ENCODE measurements around the gene SAT2.
A peak's percentile ranks its signal among the peaks of the same experiment; 100 is the strongest.
"Not testable (repeated sequence)": the region's sequence is repeated elsewhere in the genome, so short reads cannot be mapped to it uniquely, and the experiment has no call there.

The SAT2 gene

DNA sequence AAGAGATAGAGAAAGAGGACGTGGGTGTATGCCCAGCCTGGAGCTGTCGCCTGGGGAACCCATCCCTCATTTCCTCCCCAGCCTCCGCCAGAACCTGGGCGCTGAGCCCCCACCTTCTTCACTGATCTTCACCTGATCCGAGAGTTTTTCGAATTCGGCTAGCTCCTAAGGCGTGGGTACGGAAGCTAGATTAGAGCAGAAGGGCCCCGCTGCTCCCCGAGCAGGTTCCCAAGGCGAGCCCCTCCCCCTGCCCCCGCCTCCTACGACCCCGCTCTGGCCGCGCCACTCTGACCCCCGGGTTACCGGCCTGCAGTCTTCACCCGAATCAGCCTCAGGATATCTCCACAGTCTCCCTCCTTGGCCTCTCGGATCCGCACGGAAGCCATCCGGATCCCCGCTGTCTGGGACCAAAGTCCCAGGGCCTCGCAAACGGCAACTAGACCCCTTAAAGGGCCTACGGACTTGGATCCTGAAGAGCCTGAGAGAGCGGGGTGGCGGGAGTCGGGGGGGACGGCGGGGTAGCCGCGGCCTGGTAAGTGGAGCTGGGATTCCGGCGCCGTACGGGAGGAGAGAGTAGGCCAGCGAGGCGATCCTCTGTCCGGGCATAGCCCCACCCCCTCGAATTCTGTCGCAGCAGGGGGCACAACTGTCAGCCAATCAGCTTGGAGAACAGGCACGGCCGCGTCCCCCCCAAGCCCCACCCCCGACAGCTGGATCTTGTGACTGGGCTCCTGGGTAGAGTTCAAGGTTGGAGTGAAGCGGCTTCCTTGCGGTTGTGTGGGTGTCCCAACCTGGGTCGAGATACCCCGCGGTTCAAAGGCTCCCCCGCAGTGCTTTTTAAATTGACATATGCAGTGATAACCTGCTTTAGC, at the start of gene SAT2:
Gene SAT2, minus strand, starts transcription at position 572 of the 872 bp plus-strand sequence. Its CDS starts 186 bp downstream, at position 386.
- DNase-seq: peak; percentile 88

DNA sequence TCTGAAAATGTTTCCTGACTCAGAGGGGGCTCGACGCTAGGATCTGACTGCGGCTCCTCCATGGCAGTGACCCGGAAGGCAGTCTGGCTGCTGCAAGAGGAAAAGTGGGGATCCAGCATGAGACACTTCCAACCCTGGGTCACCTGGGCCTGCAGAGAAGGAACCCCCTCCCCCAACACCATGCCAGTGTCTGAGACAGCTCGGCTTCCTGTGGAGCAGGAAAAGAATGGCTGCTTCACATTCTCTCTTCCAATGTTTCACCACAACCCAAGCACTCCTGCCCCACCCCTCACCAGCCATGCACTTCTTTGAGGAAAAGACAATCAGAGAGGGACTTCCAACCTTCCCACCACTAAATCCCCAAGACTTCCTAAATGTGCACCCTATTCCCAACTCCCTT, 48.9 kb upstream of the SAT2 start:
- no peak for DNase-seq

- no peak for DNase-seq
Observed at GRCh38 chr17:7674934-7675333, 47.3 kb upstream of the SAT2 start.

DNA sequence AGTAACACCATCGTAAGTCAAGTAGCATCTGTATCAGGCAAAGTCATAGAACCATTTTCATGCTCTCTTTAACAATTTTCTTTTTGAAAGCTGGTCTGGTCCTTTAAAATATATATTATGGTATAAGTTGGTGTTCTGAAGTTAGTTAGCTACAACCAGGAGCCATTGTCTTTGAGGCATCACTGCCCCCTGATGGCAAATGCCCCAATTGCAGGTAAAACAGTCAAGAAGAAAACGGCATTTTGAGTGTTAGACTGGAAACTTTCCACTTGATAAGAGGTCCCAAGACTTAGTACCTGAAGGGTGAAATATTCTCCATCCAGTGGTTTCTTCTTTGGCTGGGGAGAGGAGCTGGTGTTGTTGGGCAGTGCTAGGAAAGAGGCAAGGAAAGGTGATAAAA, 45.6 kb upstream of the SAT2 start:
- peak; percentile 12 for DNase-seq

- DNase-seq: no peak
Observed at GRCh38 chr17:7668482-7668881, 40.9 kb upstream of the SAT2 start.

DNA sequence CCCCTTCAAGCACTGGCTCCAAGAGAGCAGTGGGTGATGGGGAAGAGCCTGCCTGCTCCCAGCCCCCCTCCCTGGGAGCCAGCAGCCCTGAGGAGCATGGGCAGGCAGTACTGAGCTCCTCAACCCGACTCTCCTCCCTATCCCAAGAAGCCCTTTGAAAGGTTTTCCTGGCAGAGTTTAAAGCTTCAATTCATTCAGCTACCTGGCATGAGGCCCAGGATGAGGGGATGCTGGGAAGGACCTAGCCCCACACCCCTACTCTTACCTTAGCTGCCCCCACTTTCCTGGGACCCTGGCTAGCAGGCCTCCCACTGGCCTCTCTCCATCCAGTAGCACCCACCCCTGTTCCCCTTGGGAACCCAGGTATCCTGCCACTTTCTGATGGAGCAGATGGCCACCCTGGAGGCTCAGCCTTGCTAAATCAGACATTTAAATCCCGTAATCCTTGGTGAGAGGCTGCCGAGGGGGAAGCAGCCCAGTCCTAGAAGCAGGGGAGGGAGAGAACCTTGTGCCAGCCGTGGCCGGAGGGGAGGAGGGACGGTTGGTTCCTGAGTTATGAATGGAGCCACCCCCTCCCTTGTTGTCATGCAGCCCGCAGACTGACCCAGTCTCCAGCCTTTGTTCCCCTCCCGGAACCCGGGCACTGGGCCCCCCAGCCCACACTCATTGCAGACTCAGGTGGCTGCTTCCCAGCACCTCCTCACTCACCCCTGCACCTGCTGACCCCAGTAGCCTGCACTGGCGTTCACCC, 40.2 kb upstream of the SAT2 start:
- no peak for DNase-seq

DNA sequence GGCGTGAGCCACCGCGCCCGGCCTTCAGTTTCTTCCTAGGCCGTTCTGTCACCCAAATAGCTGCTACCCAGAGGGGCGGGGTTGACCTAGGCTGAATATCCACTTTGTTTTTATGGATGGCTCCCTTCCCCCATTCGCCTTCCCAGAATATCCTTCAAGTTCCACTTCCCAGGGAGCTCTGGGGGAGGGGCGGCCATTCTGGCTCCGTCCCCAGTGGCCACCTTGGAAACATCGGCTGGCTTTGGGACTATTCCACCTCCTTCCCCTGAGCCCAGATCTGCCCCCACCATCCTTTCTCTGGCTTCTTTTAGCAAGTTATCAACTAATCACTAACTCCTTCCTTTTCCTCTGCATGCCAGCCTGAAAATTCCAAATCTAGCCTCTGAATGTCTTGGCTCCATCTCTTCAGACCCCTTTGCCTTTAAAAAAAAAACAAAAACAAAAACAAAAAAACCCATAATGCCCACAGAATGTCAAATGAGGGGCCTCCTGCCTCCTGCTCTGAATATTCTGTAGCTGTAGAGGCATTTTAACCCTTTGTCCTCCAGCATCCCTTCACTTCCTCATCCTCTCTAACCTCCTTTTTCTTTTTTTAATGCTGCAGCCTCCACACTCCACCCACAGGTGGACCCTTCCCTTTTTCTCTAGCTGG, 29.5 kb upstream of the SAT2 start:
- no peak for DNase-seq

- no peak for DNase-seq
Observed at GRCh38 chr17:7655541-7655840, 27.9 kb upstream of the SAT2 start.

- DNase-seq: no peak
Observed at GRCh38 chr17:7654832-7655540, 27.4 kb upstream of the SAT2 start.

GRCh38 chr17:7652388-7653356, 25.1 kb upstream of the SAT2 start:
- DNase-seq: no peak

DNA sequence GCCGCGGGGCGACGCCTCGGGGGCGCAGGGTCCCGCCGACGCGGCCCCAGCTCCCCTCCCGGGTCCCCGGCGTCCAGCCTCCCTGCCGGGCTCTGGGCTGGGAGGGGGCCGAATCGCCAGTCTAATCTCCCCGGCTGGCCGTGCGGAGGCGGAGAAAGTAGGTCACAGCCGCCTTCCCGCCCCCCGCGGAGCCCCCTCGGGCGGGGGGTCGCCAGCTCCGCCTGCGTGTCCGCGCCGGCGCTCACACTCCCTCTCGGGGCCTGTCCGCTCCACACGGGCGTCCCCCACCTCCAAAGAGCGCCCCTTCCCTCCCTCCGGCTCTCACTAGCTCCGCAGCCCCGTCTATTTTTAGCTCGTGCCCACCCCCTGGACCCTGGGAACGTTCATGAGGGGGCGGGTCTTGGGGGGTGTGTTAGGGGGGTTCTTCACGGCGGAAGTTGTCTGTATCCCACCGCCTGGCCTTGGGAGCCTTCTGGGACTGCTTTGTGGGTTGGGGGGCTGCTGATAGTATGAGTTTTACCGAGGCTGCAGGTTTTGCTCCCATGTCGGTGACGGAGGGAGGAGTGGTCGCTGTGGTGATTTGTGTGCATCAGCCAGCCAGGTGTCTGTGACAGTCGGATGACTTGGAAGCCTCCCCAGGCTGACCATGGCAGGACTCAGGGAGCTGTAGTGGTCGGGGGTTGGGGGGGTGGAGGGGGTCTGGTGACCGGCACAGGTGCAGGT, 24.2 kb upstream of the SAT2 start:
- DNase-seq: no peak

DNA sequence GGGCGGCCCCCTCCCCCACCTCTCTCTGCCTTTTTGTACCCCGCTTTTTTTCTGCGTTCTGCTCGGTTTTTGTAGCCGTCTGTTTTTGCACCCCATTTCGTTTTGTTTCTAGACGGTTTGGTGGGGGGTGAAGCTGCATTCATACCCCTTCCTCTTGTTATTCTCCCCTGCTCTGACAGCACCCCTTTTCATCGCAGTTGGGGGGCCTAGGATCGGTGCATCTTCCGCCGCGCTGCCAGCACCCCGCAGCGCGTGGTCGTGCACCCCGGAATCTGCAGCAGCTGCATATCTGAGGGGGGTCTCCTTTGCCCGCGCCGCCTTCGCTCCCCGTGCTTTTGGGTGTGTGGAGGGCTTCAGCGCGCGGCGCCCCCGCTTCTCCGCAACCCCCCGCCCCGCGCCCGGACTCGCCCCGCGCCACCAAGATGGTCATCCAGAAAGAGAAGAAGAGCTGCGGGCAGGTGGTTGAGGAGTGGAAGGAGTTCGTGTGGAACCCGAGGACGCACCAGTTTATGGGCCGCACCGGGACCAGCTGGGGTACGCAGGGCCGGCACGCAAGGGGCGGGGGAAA, 23.6 kb upstream of the SAT2 start:
- no peak for DNase-seq

GRCh38 chr17:7650509-7651096, 23.0 kb upstream of the SAT2 start, which contains the start of gene ATP1B2:
Gene ATP1B2 (plus strand): TSS chr17:7650926. CDS start chr17:7651519, 593 bp downstream.
- peak; percentile 55 for DNase-seq

- no peak for DNase-seq
Observed at GRCh38 chr17:7647018-7647417, 19.4 kb upstream of the SAT2 start.

- no peak for DNase-seq
Observed at GRCh38 chr17:7646457-7646856, 18.8 kb upstream of the SAT2 start.

DNA sequence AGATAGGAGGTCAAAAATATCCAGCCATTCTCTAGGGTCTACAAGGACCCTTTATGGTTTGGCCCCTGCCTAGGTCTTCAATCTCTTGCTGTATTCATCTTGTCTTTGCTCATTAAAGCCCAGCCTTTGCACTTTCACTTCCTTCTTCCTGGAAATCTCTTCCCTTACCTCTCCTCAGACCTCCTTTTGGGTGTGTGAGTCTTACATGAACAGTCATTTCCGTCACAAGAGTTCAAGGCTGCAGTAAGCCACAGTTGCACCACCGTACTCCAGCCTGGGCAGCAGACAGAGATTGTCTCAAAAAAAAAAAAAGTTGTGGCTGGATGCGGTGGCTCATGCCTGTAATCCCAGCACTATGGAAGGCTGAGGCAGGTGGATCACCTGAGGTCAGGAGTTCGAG, 17.2 kb upstream of the SAT2 start:
- no peak for DNase-seq

DNA sequence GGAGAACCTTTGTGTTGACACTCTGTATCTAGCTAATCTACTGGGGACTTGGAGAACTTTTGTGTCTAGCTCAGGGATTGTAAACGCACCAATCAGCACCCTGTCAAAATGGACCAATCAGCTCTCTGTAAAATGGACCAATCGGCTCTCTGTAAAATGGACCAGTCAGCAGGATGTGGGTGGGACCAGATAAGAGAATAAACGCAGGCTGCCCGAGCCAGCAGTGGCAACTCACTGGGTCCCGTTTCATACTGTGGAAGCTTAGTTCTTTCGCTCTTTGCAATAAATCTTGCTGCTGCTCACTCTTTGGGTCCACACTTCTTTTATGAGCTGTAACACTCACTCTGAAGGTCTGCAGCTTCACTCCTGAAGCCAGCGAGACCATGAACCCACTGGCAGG, 14.0 kb upstream of the SAT2 start:
- not testable (repeated sequence) for DNase-seq

GRCh38 chr17:7640783-7641182, 13.2 kb upstream of the SAT2 start:
- no peak for DNase-seq

DNA sequence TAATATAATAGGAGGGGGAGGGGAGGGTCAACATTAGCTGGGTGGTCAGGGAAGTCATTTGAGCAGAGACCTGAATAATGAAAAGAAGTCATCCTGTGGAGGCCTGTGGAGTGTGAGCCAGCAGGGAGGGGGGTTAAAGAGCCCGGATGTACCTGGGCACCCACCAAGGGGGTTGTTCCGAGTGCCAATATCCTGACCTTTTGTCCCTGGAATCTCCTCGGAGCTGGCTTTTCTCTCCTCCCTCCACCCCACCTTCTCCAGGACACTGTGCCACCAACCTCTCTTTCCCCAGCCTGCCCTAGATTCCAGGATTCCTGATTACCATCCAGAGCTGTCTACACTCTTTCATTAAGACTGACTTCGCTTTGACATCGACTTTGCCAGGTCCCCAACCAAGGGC, 8.5 kb upstream of the SAT2 start:
- DNase-seq: no peak

- DNase-seq: peak; percentile 57
Observed at GRCh38 chr17:7634384-7634783, 6.8 kb upstream of the SAT2 start.
